Measurements from ENCODE around the gene METRN. TPM values are rescaled to one million over a fixed set of nuclear protein-coding genes. Genes with fewer than 3 reads are reported as not detected.
A peak's percentile ranks its signal among the peaks of the same experiment; 100 is the strongest.

Gene METRN
- total and polyA plus RNA-seq, 3 donors from 2014 or later: 21.0 to 50.6 (median 34.9) TPM

GRCh38 chr16:728131-728889 is 13.4 kb downstream of the METRN start:
- intact Hi-C loops (cut with DNase I; ENCODE audit: low total_unique reads): no loop called here
- H3K27me3 ChIP-seq: no peaks in the 10 kb centered on the region
- peak; percentile 78 for DNase-seq
- peaks cover 16% of the 10 kb centered on the region for H3K4me1 ChIP-seq
- TF ChIP-seq CTCF (IDR thresholded peaks at IDR 0.05) (no peak), POLR2A (IDR thresholded peaks at IDR 0.05) (no peak)
- no peak overlapping the region for H3K27ac ChIP-seq
- 0 to 2% methylated on average over 3 to 26 of the region's 80 CpGs for WGBS, 2 donors
- H3K9me3 ChIP-seq: no peaks in the 10 kb centered on the region
- no peaks in the 10 kb centered on the region for H3K36me3 ChIP-seq (ENCODE audit: low read depth, missing control alignments)
- peak overlapping the region; percentile 6 to 58 for H3K4me3 ChIP-seq

DNA sequence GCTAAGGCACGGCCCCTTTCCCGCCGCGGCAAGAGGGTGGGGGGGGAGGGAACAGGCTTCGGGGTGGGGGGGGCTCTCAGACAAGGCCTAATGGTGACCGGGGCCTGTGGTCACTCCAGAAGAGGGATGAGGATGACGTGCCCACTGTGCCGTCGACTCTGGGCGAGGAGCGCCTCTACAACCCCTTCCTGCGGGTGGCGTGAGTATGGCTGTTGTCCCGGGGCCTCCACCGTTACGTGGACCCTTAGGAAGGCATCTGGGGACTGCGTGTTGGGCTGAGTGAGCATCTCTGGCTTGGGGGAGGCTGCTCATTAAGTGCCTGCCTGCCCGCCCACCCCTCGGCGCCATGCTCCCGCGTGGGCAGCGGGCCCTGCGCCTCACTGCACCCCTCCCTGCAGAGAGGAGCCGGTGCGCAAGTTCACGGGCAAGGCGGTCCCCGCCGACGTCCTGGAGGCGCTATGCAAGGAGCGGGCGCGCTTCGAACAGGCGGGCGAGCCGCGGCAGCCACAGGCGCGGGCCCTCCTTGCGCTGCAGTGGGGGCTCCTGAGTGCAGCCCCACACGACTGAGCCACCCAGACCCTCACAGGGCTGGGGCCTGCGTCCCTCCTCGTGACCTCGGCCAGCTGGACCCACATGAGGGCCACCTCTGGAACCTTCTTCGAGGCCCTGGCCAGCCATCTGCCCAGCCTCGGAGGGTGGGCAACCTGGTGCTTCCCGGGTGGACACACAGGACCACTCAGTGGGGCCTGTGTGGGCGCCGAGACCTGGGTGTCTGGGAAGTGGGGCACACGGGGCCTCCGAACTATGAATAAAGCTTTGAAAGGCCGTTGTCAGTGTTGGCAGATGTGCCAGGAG is 14.2 kb downstream of the METRN start:
- Histone ChIP-seq H3K36me3 (ENCODE audit: low read depth, missing control alignments) (no peaks in the 10 kb centered on the region), H3K27ac (no peak overlapping the region), H3K4me3 (peak overlapping the region in 1 of 2 donors; percentile 58), H3K9me3 (no peaks in the 10 kb centered on the region), H3K4me1 (peaks cover 16% of the 10 kb centered on the region), H3K27me3 (no peaks in the 10 kb centered on the region)
- DNase-seq: no peak
- TF ChIP-seq POLR2A (IDR thresholded peaks at IDR 0.05) (no peak), CTCF (IDR thresholded peaks at IDR 0.05) (no peak)
- WGBS, 2 donors: 60 to 73% methylated on average over 21 to 55 of the region's 55 CpGs
- intact Hi-C loops (cut with DNase I; ENCODE audit: low total_unique reads): no loop called here

DNA sequence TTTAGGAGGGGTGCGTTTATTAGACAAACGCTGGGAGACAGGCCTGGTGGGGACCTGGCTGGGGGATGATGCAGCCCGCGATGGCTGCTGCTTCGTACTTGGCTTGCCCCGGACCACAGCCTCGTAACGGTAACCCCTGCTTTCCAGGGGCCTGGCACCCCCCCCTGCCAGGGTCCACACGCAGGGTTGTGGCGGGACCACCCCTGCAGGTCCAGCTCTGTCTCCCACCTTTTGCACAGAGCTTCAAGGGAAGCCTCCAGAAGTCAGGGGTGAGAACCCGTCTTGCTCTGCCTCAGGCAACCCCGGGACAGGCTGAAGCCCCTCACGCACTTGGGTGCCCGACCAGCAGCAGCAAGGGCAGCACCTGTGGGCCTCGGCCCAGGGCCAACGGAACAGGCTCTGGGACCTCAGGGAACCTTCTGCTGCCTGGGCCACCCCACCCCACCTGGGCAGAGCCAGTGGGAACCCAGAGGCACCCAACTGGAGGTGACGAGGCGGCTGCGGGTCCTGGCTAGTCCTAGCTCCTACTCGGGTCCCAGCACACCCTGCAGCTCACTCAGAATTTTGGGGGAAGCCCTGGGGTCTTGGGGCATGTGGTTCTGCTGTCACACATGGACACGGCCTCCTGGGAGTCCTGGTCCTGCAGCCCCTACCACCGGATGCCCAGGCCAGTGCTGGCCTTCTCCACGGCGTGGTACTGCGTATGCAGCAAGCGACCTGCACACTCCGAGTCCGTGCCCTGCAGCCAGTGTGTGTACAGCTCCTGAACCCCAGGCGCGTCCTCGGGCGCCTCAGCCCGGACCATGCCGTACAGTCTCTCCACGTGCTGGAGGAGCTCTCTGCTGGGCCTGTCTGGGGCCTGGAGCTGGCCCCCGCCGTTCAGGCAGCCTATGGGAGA is 15.1 kb downstream of the METRN start:
- H3K36me3 ChIP-seq (ENCODE audit: low read depth, missing control alignments): no peaks in the 10 kb centered on the region
- DNase-seq: no peak

More for the DNA sequence above, 15.1 kb downstream of the METRN start:
- Histone ChIP-seq H3K27me3 (no peaks in the 10 kb centered on the region), H3K9me3 (no peaks in the 10 kb centered on the region), H3K27ac (no peak overlapping the region), H3K4me1 (peaks cover 16% of the 10 kb centered on the region), H3K4me3 (no peak overlapping the region)
- WGBS, 2 donors: 76 to 89% methylated on average over 6 to 34 of the region's 37 CpGs
- TF ChIP-seq POLR2A (IDR thresholded peaks at IDR 0.05) (no peak), CTCF (IDR thresholded peaks at IDR 0.05) (no peak)
- intact Hi-C loops (cut with DNase I; ENCODE audit: low total_unique reads): no loop called here
